ENCODE results near the gene C15orf39.
"Not testable (repeated sequence)": the region's sequence is repeated elsewhere in the genome, so short reads cannot be mapped to it uniquely, and the experiment has no call there.

- not testable (repeated sequence) for TF ChIP-seq EZH2 (IDR thresholded peaks at IDR 0.05); POLR2AphosphoS5 (IDR thresholded peaks at IDR 0.05; ENCODE audit: borderline replicate concordance, low read depth, low read length)
Observed at GRCh38 chr15:75166489-75167063, 35.1 kb upstream of the C15orf39 start.

Data from SK-N-MC (cell line).